Ishikawa (cell line): ENCODE results near the gene SH3PXD2A.

ENCODE experiments used
- CEBPB ChIP-seq: IDR thresholded peaks from 2 replicates; pipeline ENCODE4 v1.6.1; 2012
- EP300 ChIP-seq: IDR thresholded peaks from 2 replicates; pipeline ENCODE4 v1.6.1; 2012; ENCODE audit warnings: borderline replicate concordance
- YY1 ChIP-seq: IDR thresholded peaks from 2 replicates; pipeline ENCODE4 v1.6.1; 2012; ENCODE audit warnings: low read depth
- TF ChIP-seq, protein P1 (sequence below): IDR thresholded peaks from 2 replicates; pipeline ENCODE4 v1.6.1; 2012; ENCODE audit warnings: low read depth, mild to moderate bottlenecking

DNA sequence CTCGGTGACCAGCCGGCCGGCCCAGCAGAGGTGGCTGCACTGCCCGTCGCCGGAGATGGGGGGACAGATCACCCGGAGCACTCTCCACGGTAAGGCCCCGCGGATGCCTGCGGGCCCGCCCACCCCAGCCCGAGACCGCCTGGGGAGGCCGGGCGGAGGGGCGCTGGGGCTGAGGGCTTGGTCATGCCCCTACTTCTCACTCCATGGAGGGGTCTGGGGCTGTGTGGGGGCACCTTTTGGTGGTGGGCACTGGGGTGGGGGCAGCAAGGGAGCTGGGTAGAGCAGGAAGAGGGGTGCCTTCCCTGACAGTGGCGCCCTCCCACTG is 300.1 kb downstream of the SH3PXD2A start:
- no peak for TF ChIP-seq YY1
- TF ChIP-seq, protein P1, sequence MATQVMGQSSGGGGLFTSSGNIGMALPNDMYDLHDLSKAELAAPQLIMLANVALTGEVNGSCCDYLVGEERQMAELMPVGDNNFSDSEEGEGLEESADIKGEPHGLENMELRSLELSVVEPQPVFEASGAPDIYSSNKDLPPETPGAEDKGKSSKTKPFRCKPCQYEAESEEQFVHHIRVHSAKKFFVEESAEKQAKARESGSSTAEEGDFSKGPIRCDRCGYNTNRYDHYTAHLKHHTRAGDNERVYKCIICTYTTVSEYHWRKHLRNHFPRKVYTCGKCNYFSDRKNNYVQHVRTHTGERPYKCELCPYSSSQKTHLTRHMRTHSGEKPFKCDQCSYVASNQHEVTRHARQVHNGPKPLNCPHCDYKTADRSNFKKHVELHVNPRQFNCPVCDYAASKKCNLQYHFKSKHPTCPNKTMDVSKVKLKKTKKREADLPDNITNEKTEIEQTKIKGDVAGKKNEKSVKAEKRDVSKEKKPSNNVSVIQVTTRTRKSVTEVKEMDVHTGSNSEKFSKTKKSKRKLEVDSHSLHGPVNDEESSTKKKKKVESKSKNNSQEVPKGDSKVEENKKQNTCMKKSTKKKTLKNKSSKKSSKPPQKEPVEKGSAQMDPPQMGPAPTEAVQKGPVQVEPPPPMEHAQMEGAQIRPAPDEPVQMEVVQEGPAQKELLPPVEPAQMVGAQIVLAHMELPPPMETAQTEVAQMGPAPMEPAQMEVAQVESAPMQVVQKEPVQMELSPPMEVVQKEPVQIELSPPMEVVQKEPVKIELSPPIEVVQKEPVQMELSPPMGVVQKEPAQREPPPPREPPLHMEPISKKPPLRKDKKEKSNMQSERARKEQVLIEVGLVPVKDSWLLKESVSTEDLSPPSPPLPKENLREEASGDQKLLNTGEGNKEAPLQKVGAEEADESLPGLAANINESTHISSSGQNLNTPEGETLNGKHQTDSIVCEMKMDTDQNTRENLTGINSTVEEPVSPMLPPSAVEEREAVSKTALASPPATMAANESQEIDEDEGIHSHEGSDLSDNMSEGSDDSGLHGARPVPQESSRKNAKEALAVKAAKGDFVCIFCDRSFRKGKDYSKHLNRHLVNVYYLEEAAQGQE = no peak
- TF ChIP-seq EP300 = no peak
- TF ChIP-seq CEBPB = no peak
